ENCODE measurements around the gene HACD2. TPM values are rescaled to one million over a fixed set of nuclear protein-coding genes. Genes with fewer than 3 reads are reported as not detected.

Gene HACD2
- total and polyA plus RNA-seq, 2 donors (not counting 3 experiments of a cell fraction or from before 2014, with no cell fraction given): 17.0 to 20.9 TPM

DNA sequence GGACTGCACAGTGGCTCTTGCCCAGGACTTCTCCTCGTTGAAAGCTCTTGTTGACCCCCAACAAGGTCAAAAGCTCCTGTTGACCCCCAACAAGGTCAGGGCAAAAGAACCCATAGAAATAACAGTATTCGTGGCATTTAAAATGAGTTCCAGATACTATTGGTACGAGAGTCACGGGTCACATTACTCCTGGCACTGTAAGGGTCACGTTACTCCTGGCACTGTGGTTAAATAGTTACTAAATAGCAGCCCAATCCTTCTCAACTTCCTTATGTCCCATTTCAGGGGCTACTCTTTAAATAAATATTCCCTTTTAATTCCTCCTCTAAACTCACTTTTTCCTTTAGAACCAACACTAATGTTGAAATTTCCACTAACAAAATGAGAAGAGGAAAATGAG is 117.8 kb downstream of the HACD2 start:
- H3K4me2 ChIP-seq (ENCODE audit: insufficient read depth, low read length): no peak overlapping the region
- no peaks in the 10 kb centered on the region for H3K4me1 ChIP-seq (ENCODE audit: control insufficient read depth, extremely low read depth, insufficient read depth, low read length)
- H3K9me1 ChIP-seq (replicated peaks; ENCODE audit: control insufficient read depth, extremely low read depth, insufficient read depth, low read length): no peaks in the 10 kb centered on the region
- dilution Hi-C loops (cut with MboI; ENCODE audit: extremely low pct_ligation_motif_present, low sequenced_read_pairs): no loop called here
- no peak overlapping the region for H3K27ac ChIP-seq (ENCODE audit: insufficient read depth, low read depth, low read length)
- TF ChIP-seq, protein P1, sequence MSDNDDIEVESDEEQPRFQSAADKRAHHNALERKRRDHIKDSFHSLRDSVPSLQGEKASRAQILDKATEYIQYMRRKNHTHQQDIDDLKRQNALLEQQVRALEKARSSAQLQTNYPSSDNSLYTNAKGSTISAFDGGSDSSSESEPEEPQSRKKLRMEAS (IDR thresholded peaks at IDR 0.05; ENCODE audit: insufficient read depth, insufficient read length): no peak
- no peak for TF ChIP-seq FOS (IDR thresholded peaks at IDR 0.05; ENCODE audit: borderline replicate concordance, insufficient read depth, low read length)
- no peak for TF ChIP-seq MYC (IDR thresholded peaks at IDR 0.05; ENCODE audit: low read depth, low read length)
- TF ChIP-seq POLR2A (IDR thresholded peaks at IDR 0.05; ENCODE audit: low read depth, low read length): no peak
- TF ChIP-seq JUN (IDR thresholded peaks at IDR 0.05; ENCODE audit: borderline replicate concordance, insufficient read depth, insufficient read length, low read depth): no peak
- no peak for TF ChIP-seq GATA2 (IDR thresholded peaks at IDR 0.05; ENCODE audit: insufficient read depth, insufficient read length, low read depth, low read length)
- TF ChIP-seq, protein P2, sequence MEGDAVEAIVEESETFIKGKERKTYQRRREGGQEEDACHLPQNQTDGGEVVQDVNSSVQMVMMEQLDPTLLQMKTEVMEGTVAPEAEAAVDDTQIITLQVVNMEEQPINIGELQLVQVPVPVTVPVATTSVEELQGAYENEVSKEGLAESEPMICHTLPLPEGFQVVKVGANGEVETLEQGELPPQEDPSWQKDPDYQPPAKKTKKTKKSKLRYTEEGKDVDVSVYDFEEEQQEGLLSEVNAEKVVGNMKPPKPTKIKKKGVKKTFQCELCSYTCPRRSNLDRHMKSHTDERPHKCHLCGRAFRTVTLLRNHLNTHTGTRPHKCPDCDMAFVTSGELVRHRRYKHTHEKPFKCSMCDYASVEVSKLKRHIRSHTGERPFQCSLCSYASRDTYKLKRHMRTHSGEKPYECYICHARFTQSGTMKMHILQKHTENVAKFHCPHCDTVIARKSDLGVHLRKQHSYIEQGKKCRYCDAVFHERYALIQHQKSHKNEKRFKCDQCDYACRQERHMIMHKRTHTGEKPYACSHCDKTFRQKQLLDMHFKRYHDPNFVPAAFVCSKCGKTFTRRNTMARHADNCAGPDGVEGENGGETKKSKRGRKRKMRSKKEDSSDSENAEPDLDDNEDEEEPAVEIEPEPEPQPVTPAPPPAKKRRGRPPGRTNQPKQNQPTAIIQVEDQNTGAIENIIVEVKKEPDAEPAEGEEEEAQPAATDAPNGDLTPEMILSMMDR (IDR thresholded peaks at IDR 0.05; ENCODE audit: extremely low read depth in 1 of 2, insufficient read depth in 1 of 2, low read depth in 1 of 2, low read length in 2 of 2): no peak
- no peak for TF ChIP-seq EZH2 (IDR thresholded peaks at IDR 0.05; ENCODE audit: borderline replicate concordance, low read depth, low read length, severe bottlenecking)
- no peak for TF ChIP-seq POLR2AphosphoS5 (IDR thresholded peaks at IDR 0.05; ENCODE audit: insufficient read depth, low read depth, low read length)
- intact Hi-C loops (cut with micrococcal nuclease): loop anchor here (1.0 kb wide), 1 partner anchor 45 kb away; no protein-coding TSS in a partner anchor
- no peak overlapping the region for H3K9ac ChIP-seq (replicated peaks; ENCODE audit: extremely low read depth, insufficient read depth, low read length)
- POLR2A ChIA-PET: no interaction called here
- no peaks in the 10 kb centered on the region for H3K9me3 ChIP-seq (replicated peaks; ENCODE audit: control insufficient read depth, insufficient read depth, low read length)
- H2AFZ ChIP-seq (ENCODE audit: low read depth, low read length): no peak overlapping the region
- H3K4me3 ChIP-seq (replicated peaks in 1 of 3; ENCODE audit: insufficient read depth in 1 of 3, low read depth in 1 of 3, low read length in 3 of 3): no peak overlapping the region
- no peak for FAIRE-seq
- H4K20me1 ChIP-seq (replicated peaks; ENCODE audit: control insufficient read depth, extremely low read depth, insufficient read depth, low read length): no peaks in the 10 kb centered on the region
- no peaks in the 10 kb centered on the region for H3K79me2 ChIP-seq (ENCODE audit: control insufficient read depth, insufficient read depth, low read length)
- H3K27me3 ChIP-seq (ENCODE audit: control insufficient read depth in 2 of 2, insufficient read depth in 2 of 2, low read length in 2 of 2): peaks cover 10 to 15% of the 10 kb centered on the region in 2 experiments
- no peak for DNase-seq (ENCODE audit: low read depth, low spot score)
- CTCF ChIA-PET: interaction anchor here (0.9 to 1.2 kb wide), 2 partner anchors 16 to 22 kb away, joined by 3 to 4 read pairs; no protein-coding TSS in a partner anchor
- no TSS peak for BruUV-seq (replicated peaks)
- H3K36me3 ChIP-seq (ENCODE audit: control insufficient read depth in 2 of 2, extremely low read depth in 1 of 2, insufficient read depth in 2 of 2, low read length in 2 of 2): no peaks in the 10 kb centered on the region

All from endothelial cell of umbilical vein (primary cell).